OCI-LY7 (cell line): ENCODE data around the gene RASSF4. TPM values are rescaled to one million over a fixed set of nuclear protein-coding genes. Genes with fewer than 3 reads are reported as not detected.

ENCODE experiments used
- BruUV-seq: library from RNA; stranded (reverse); fragments of 400-500 nt; replicated peaks from 2 replicates; lab custom pipeline; 2021; lab: Mats Ljungman, UMichigan
- CTCF ChIA-PET: fragments of 300-600 bp; sonication (Branson Sonifier 250); formaldehyde crosslinking; loops from one replicate; lab custom pipeline; 2022; ENCODE audit warnings: antibody characterized with exemption; ENCODE audit not compliant: unreplicated experiment; lab: Charles Lee
- POLR2A ChIA-PET: fragments of 300-600 bp; sonication (Branson Sonifier 250); formaldehyde crosslinking; loops from one replicate; lab custom pipeline; 2022; ENCODE audit warnings: antibody characterized with exemption; lab: Charles Lee
- DNase-seq: peaks from one replicate; pipeline ENCODE4 v3.0.0-alpha.2; 2015; ENCODE audit warnings: low spot score
- H2AFZ ChIP-seq: fragments of 200-600 bp; sonication (generic), shearing (Covaris generic); 2 replicates; pipeline ENCODE4 v1.6.1; 2014; ENCODE audit warnings: mild to moderate bottlenecking, antibody characterized with exemption, low read length, moderate library complexity
- H3K27ac ChIP-seq: fragments of 200-600 bp; sonication (generic); 2 replicates; pipeline ENCODE4 v1.5.1; 2014; ENCODE audit warnings: mixed run types, low read depth, mild to moderate bottlenecking, moderate library complexity, low read length, inconsistent platforms; ENCODE audit not compliant: poor library complexity, severe bottlenecking
- H3K36me3 ChIP-seq: fragments of 200-600 bp; sonication (generic); 2 replicates; pipeline ENCODE4 v1.6.1; 2014; ENCODE audit warnings: mild to moderate bottlenecking, antibody characterized with exemption, low read length, moderate library complexity, mixed read lengths; ENCODE audit not compliant: insufficient read depth
- H3K4me1 ChIP-seq: fragments of 200-600 bp; sonication (generic); 2 replicates; pipeline ENCODE4 v1.5.1; 2014; ENCODE audit warnings: mild to moderate bottlenecking, low read length; ENCODE audit not compliant: insufficient read depth, poor library complexity, severe bottlenecking
- H3K4me2 ChIP-seq: fragments of 200-600 bp; sonication (generic); 2 replicates; pipeline ENCODE4 v1.6.1; 2014; ENCODE audit warnings: mild to moderate bottlenecking, low read length
- H3K4me3 ChIP-seq: fragments of 200-600 bp; sonication (generic); 2 replicates; pipeline ENCODE4 v1.5.1; 2014; ENCODE audit warnings: mild to moderate bottlenecking, low read depth, low read length; ENCODE audit not compliant: poor library complexity, severe bottlenecking
- H3K79me2 ChIP-seq: fragments of 200-600 bp; sonication (generic); 2 replicates; pipeline ENCODE4 v1.6.1; 2016; ENCODE audit warnings: low read depth, mild to moderate bottlenecking, low read length, moderate library complexity, mixed read lengths; ENCODE audit not compliant: insufficient read depth
- H3K9me2 ChIP-seq: fragments of 200-600 bp; sonication (generic); 2 replicates; pipeline ENCODE4 v1.6.1; 2016; ENCODE audit warnings: mild to moderate bottlenecking, low read length, mixed read lengths; ENCODE audit not compliant: insufficient read depth
- H3K9me3 ChIP-seq: fragments of 200-600 bp; sonication (generic); 2 replicates; pipeline ENCODE4 v1.6.1; 2014; ENCODE audit warnings: mild to moderate bottlenecking, mixed run types, low read length, mixed read lengths
- H4K20me1 ChIP-seq: fragments of 200-600 bp; sonication (generic); 2 replicates; pipeline ENCODE4 v1.6.1; 2014; ENCODE audit warnings: mild to moderate bottlenecking, antibody characterized with exemption, low read length, moderate library complexity, mixed read lengths; ENCODE audit not compliant: insufficient read depth
- CTCF ChIP-seq: fragments of 200-600 bp; sonication (generic); conservative IDR thresholded peaks from 2 replicates; pipeline ENCODE4 v1.5.1; 2014; ENCODE audit warnings: mild to moderate bottlenecking, antibody characterized with exemption, low read length, moderate library complexity, mixed read lengths
- EZH2phosphoT487 ChIP-seq: fragments of 200-600 bp; sonication (generic); IDR thresholded peaks from 2 replicates; pipeline ENCODE4 v1.6.1; 2018; ENCODE audit warnings: low read depth, borderline replicate concordance, mild to moderate bottlenecking, mixed run types, antibody characterized with exemption, low read length, moderate library complexity, mixed read lengths
- intact Hi-C: fragments of 100-400 bp; cut with micrococcal nuclease; formaldehyde crosslinking; loops from one replicate; pipeline ENCODE4 v1.10.0; 2022; ENCODE audit not compliant: unreplicated experiment
- total RNA-seq, 2 experiments: library from RNA; depleted of rRNA in 1 of 2; stranded (reverse); fragments of >200 nt in 1 of 2; shearing (Covaris generic) in 1 of 2; gene quantifications; 2 replicates each; pipeline ENCODE4 v1.2.3, GENCODE V29; 2014 to 2022

RASSF4 gene
- total RNA-seq, 2 experiments from 2014 or later: 2.6 to 5.3 TPM

GRCh38 chr10:44990965-44991364 lies 31.4 kb downstream of the RASSF4 start:
- Histone ChIP-seq H3K9me3 (no peaks in the 10 kb centered on the region), H3K4me1 (peaks cover 4% of the 10 kb centered on the region), H3K27ac (no peak overlapping the region), H3K4me2 (no peak overlapping the region), H3K79me2 (no peaks in the 10 kb centered on the region), H4K20me1 (no peaks in the 10 kb centered on the region), H2AFZ (no peak overlapping the region), H3K9me2 (no peaks in the 10 kb centered on the region), H3K36me3 (no peaks in the 10 kb centered on the region), H3K4me3 (no peak overlapping the region)
- CTCF ChIA-PET: no interaction called here
- intact Hi-C loops: no loop called here
- POLR2A ChIA-PET: no interaction called here
- no peak for DNase-seq
- BruUV-seq: no TSS peak
- TF ChIP-seq CTCF (no peak), EZH2phosphoT487 (no peak)

GRCh38 chr10:44991571-44991970 lies 32.0 kb downstream of the RASSF4 start:
- H3K79me2 ChIP-seq: no peaks in the 10 kb centered on the region
- CTCF ChIA-PET: no interaction called here
- POLR2A ChIA-PET: no interaction called here
- TF ChIP-seq EZH2phosphoT487 (no peak), CTCF (no peak)
- H4K20me1 ChIP-seq: no peaks in the 10 kb centered on the region
- DNase-seq: no peak
- H3K9me3 ChIP-seq: no peaks in the 10 kb centered on the region
- no peaks in the 10 kb centered on the region for H3K36me3 ChIP-seq
- BruUV-seq: no TSS peak
- H3K9me2 ChIP-seq: no peaks in the 10 kb centered on the region
- H3K4me1 ChIP-seq: peaks cover 10% of the 10 kb centered on the region
- no peak overlapping the region for H3K4me2 ChIP-seq
- H2AFZ ChIP-seq: no peak overlapping the region
- no peak overlapping the region for H3K4me3 ChIP-seq
- H3K27ac ChIP-seq: no peak overlapping the region
- intact Hi-C loops: no loop called here

- ChIA-PET CTCF (no interaction called here), POLR2A (no interaction called here)
- no TSS peak for BruUV-seq
- H3K4me1 ChIP-seq: peaks cover 17% of the 10 kb centered on the region
- TF ChIP-seq EZH2phosphoT487: no peak
- no peak for TF ChIP-seq CTCF
- intact Hi-C loops: no loop called here
- H3K9me3 ChIP-seq: no peaks in the 10 kb centered on the region
- no peak for DNase-seq
- H3K79me2 ChIP-seq: no peaks in the 10 kb centered on the region
- no peaks in the 10 kb centered on the region for H4K20me1 ChIP-seq
- no peak overlapping the region for H3K27ac ChIP-seq
- H3K36me3 ChIP-seq: no peaks in the 10 kb centered on the region
- H3K4me3 ChIP-seq: no peak overlapping the region
- H3K4me2 ChIP-seq: no peak overlapping the region
- H2AFZ ChIP-seq: no peak overlapping the region
- H3K9me2 ChIP-seq: no peaks in the 10 kb centered on the region
Observed at GRCh38 chr10:44992070-44992731, 32.6 kb downstream of the RASSF4 start.
